Endothelial cell of umbilical vein (primary cell): ENCODE measurements around the gene NT5C1A. TPM values are rescaled to one million over a fixed set of nuclear protein-coding genes. Genes with fewer than 3 reads are reported as not detected.

ENCODE experiments used
- BruUV-seq: library from RNA; stranded (reverse); fragments of 400-500 nt; replicated peaks from 2 replicates; lab custom pipeline; 2021; lab: Mats Ljungman, UMichigan
- CTCF ChIA-PET: fragments of 300-600, 350-600 bp; sonication (Branson Sonifier 250); formaldehyde crosslinking; loops from one replicate; lab custom pipeline; 2021; ENCODE audit warnings: antibody characterized with exemption, inconsistent platforms; lab: Charles Lee
- POLR2A ChIA-PET: fragments of 300-600, 350-600 bp; sonication (Branson Sonifier 250); formaldehyde crosslinking; loops from one replicate; lab custom pipeline; 2021; ENCODE audit warnings: antibody characterized with exemption, inconsistent platforms; lab: Charles Lee
- DNase-seq: peaks from one replicate; pipeline ENCODE4 v3.0.0-alpha.2; 2011; ENCODE audit warnings: low read depth, low spot score
- FAIRE-seq: peaks from 2 replicates; lab custom pipeline; 2011; peaks lifted over from hg19 to GRCh38; lab: Jason Lieb, UNC
- H2AFZ ChIP-seq: 2 replicates; pipeline ENCODE4 v1.6.0; 2012; ENCODE audit warnings: low read depth, low read length, control low read depth, inconsistent platforms
- H3K27ac ChIP-seq: 2 replicates; pipeline ENCODE4 v1.5.1; 2011; ENCODE audit warnings: low read depth, mild to moderate bottlenecking, control low read depth, low read length, moderate library complexity; ENCODE audit not compliant: insufficient read depth
- H3K27me3 ChIP-seq, 2 experiments: 2 replicates each; pipeline versions ENCODE4 v1.6.0 to v1.6.1; 2011; ENCODE audit warnings: low read length in 2 of 2, mixed read lengths in 1 of 2; ENCODE audit not compliant: control insufficient read depth in 2 of 2, insufficient read depth in 2 of 2
- H3K36me3 ChIP-seq, 2 experiments: 2 replicates in 1 of 2; 3 replicates in 1 of 2; pipeline ENCODE4 v1.5.1; 2011; ENCODE audit warnings: low read length in 2 of 2, mild to moderate bottlenecking in 1 of 2, moderate library complexity in 1 of 2; ENCODE audit not compliant: control insufficient read depth in 2 of 2, insufficient read depth in 2 of 2; ENCODE audit errors: extremely low read depth in 1 of 2
- H3K4me1 ChIP-seq: 3 replicates; pipeline ENCODE4 v1.5.1; 2011; ENCODE audit warnings: mild to moderate bottlenecking, low read length; ENCODE audit not compliant: control insufficient read depth, insufficient read depth; ENCODE audit errors: extremely low read depth
- H3K4me2 ChIP-seq: 2 replicates; pipeline ENCODE4 v1.6.1; 2011; ENCODE audit warnings: low read length, control low read depth, mixed read lengths; ENCODE audit not compliant: insufficient read depth
- H3K4me3 ChIP-seq, 3 experiments: fragments of 200-600 bp in 1 of 3; sonication (generic), shearing (Covaris generic) in 1 of 3; replicated peaks in 1 of 3; 2 replicates each; pipeline ENCODE4 v1.5.1; 2011 to 2016; ENCODE audit warnings: control low read depth in 3 of 3, low read length in 3 of 3, mild to moderate bottlenecking in 2 of 3, inconsistent platforms in 1 of 3, low read depth in 1 of 3, moderate library complexity in 1 of 3; ENCODE audit not compliant: insufficient read depth in 1 of 3
- H3K79me2 ChIP-seq: 2 replicates; pipeline ENCODE4 v1.6.0; 2012; ENCODE audit warnings: low read length, inconsistent platforms; ENCODE audit not compliant: control insufficient read depth, insufficient read depth
- H3K9ac ChIP-seq: replicated peaks from 2 replicates; pipeline ENCODE3; 2011; ENCODE audit warnings: low read length, control low read depth; ENCODE audit not compliant: insufficient read depth; ENCODE audit errors: extremely low read depth
- H3K9me1 ChIP-seq: replicated peaks from 3 replicates; pipeline ENCODE4 v1.6.0; 2011; ENCODE audit warnings: mild to moderate bottlenecking, low read length; ENCODE audit not compliant: control insufficient read depth, insufficient read depth; ENCODE audit errors: extremely low read depth
- H3K9me3 ChIP-seq: replicated peaks from 2 replicates; pipeline ENCODE4 v1.5.1; 2012; ENCODE audit warnings: low read length, inconsistent platforms; ENCODE audit not compliant: control insufficient read depth, insufficient read depth
- H4K20me1 ChIP-seq: replicated peaks from 2 replicates; pipeline ENCODE3; 2011; ENCODE audit warnings: mild to moderate bottlenecking, low read length; ENCODE audit not compliant: control insufficient read depth, insufficient read depth; ENCODE audit errors: extremely low read depth
- CTCF ChIP-seq, 2 donors: IDR thresholded peaks; 1 replicate in 1 of 2; 2 replicates in 1 of 2; pipeline ENCODE4 v1.5.1; 2011; ENCODE audit warnings: low read length in 2 of 2, mild to moderate bottlenecking in 2 of 2, moderate library complexity in 2 of 2, control low read depth in 1 of 2, inconsistent platforms in 1 of 2, low read depth in 1 of 2; ENCODE audit not compliant: insufficient read depth in 1 of 2; ENCODE audit errors: extremely low read depth in 1 of 2
- EZH2 ChIP-seq: IDR thresholded peaks from 2 replicates; pipeline ENCODE4 v1.6.1; 2012; ENCODE audit warnings: borderline replicate concordance, low read depth, mild to moderate bottlenecking, moderate library complexity, low read length, inconsistent platforms; ENCODE audit not compliant: severe bottlenecking
- FOS ChIP-seq: IDR thresholded peaks from 2 replicates; pipeline ENCODE4 v1.6.1; 2011; ENCODE audit warnings: mild to moderate bottlenecking, low read length, moderate library complexity, borderline replicate concordance; ENCODE audit not compliant: insufficient read depth
- GATA2 ChIP-seq: IDR thresholded peaks from 2 replicates; pipeline ENCODE4 v1.7.0; 2011; ENCODE audit warnings: low read depth, mild to moderate bottlenecking, moderate library complexity, mixed read lengths, low read length; ENCODE audit not compliant: insufficient read length, insufficient read depth
- JUN ChIP-seq: IDR thresholded peaks from 2 replicates; pipeline ENCODE4 v1.6.1; 2011; ENCODE audit warnings: borderline replicate concordance, low read depth; ENCODE audit not compliant: insufficient read length, insufficient read depth
- MAX ChIP-seq: IDR thresholded peaks from 2 replicates; pipeline ENCODE4 v1.6.1; 2011; ENCODE audit not compliant: insufficient read depth, insufficient read length
- MYC ChIP-seq: IDR thresholded peaks from one replicate; pipeline ENCODE4 v1.6.1; 2011; ENCODE audit warnings: mild to moderate bottlenecking, low read depth, low read length
- POLR2A ChIP-seq: IDR thresholded peaks from 2 replicates; pipeline ENCODE4 v1.6.1; 2012; ENCODE audit warnings: low read depth, mild to moderate bottlenecking, control low read depth, low read length
- POLR2AphosphoS5 ChIP-seq: IDR thresholded peaks from 2 replicates; pipeline ENCODE4 v1.6.1; 2012; ENCODE audit warnings: low read depth, mild to moderate bottlenecking, control low read depth, low read length, moderate library complexity; ENCODE audit not compliant: insufficient read depth
- dilution Hi-C: fragments of 300-500 bp; cut with MboI; formaldehyde crosslinking; loops from one replicate; pipeline ENCODE4 v1.15.0; 2019; ENCODE audit warnings: low sequenced_read_pairs; ENCODE audit not compliant: extremely low pct_ligation_motif_present
- intact Hi-C: fragments of 100-400 bp; cut with micrococcal nuclease; formaldehyde crosslinking; loops from one replicate; pipeline ENCODE4 v1.10.0; 2022
- polyA plus RNA-seq, 4 experiments: library from polyadenylated mRNA; depleted of rRNA in 3 of 4; stranded (reverse) in 3 of 4; unstranded in 1 of 4; fragments of >200 nt; gene quantifications; 2 replicates each; pipeline versions ENCODE4 v1.2.1 to v1.2.3, GENCODE V29; 2011 to 2012; ENCODE audit warnings: missing spikeins in 1 of 4
- total RNA-seq: library from RNA; stranded (reverse); gene quantifications from 2 replicates; pipeline ENCODE4 v1.2.3, GENCODE V29; 2021

Gene NT5C1A
- total and polyA plus RNA-seq, 2 donors (not counting 3 experiments of a cell fraction or from before 2014, with no cell fraction given), result not detected

- Histone ChIP-seq H3K36me3 (no peaks in the 10 kb centered on the region), H2AFZ (no peak overlapping the region), H3K4me2 (no peak overlapping the region), H3K27me3 (peaks cover 46 to 48% of the 10 kb centered on the region in 2 experiments), H3K79me2 (no peaks in the 10 kb centered on the region), H3K4me3 (no peak overlapping the region), H3K9me1 (no peaks in the 10 kb centered on the region), H3K9me3 (no peaks in the 10 kb centered on the region), H4K20me1 (no peaks in the 10 kb centered on the region), H3K4me1 (no peaks in the 10 kb centered on the region), H3K27ac (no peak overlapping the region), H3K9ac (no peak overlapping the region)
- TF ChIP-seq POLR2AphosphoS5 (no peak), MAX (no peak), CTCF (IDR thresholded peaks at IDR 0.05; ENCODE audit: extremely low read depth in 1 of 2, insufficient read depth in 1 of 2, low read depth in 1 of 2, low read length in 2 of 2) (no peak), EZH2 (no peak), GATA2 (no peak)
- CTCF ChIA-PET, result interaction anchor here (1.2 to 9.8 kb wide), 6 partner anchors 9 to 62 kb away, joined by 3 to 113 read pairs (median 42); no protein-coding TSS in a partner anchor
- intact Hi-C loops (no loop called here), dilution Hi-C loops (no loop called here)
- no peak for FAIRE-seq
- no TSS peak for BruUV-seq
- no peak for DNase-seq
- POLR2A ChIA-PET, result no interaction called here
Measured at GRCh38 chr1:39668894-39669293, 3.0 kb downstream of the NT5C1A start.

- intact Hi-C loops (no loop called here), dilution Hi-C loops (no loop called here)
- FAIRE-seq, result no peak
- no peaks in the 10 kb centered on the region for H3K9me3 ChIP-seq
- TF ChIP-seq POLR2A (no peak), MAX (no peak), JUN (no peak), FOS (no peak), EZH2 (no peak), MYC (no peak), GATA2 (no peak), POLR2AphosphoS5 (no peak), CTCF (IDR thresholded peaks at IDR 0.05; ENCODE audit: extremely low read depth in 1 of 2, insufficient read depth in 1 of 2, low read depth in 1 of 2, low read length in 2 of 2) (no peak)
- BruUV-seq, result no TSS peak
- no peak overlapping the region for H3K9ac ChIP-seq
- DNase-seq, result no peak
- no peak overlapping the region for H2AFZ ChIP-seq
- H3K4me1 ChIP-seq, result no peaks in the 10 kb centered on the region
- H3K4me2 ChIP-seq, result no peak overlapping the region
- H4K20me1 ChIP-seq, result no peaks in the 10 kb centered on the region
- peaks cover 44 to 48% of the 10 kb centered on the region in 2 experiments for H3K27me3 ChIP-seq
- H3K4me3 ChIP-seq, result no peak overlapping the region
- H3K27ac ChIP-seq, result no peak overlapping the region
- H3K79me2 ChIP-seq, result no peaks in the 10 kb centered on the region
- no peaks in the 10 kb centered on the region for H3K36me3 ChIP-seq
- POLR2A ChIA-PET, result no interaction called here
- CTCF ChIA-PET, result interaction anchor here (0.7 to 9.8 kb wide), 4 partner anchors 8 to 62 kb away, joined by 3 to 113 read pairs (median 6); no protein-coding TSS in a partner anchor
- no peaks in the 10 kb centered on the region for H3K9me1 ChIP-seq
Measured at GRCh38 chr1:39668111-39668510, 3.8 kb downstream of the NT5C1A start.
